ENCODE results near the gene LPIN1.

LPIN1 gene

GRCh38 chr2:11746376-11746806, at the start of gene LPIN1:
LPIN1 (plus strand) TSS chr2:11746632; CDS start chr2:11765542, 18,910 bp downstream.
- peak; percentile 96 for DNase-seq (ENCODE audit: low read depth, low spot score)

- DNase-seq (ENCODE audit: low read depth, low spot score), result no peak
Measured at GRCh38 chr2:11696736-11697102, 49.7 kb upstream of the LPIN1 start.

- DNase-seq (ENCODE audit: low read depth, low spot score), result peak; percentile 78
Measured at GRCh38 chr2:11697103-11697871, 49.1 kb upstream of the LPIN1 start.

GRCh38 chr2:11698009-11698922, 48.2 kb upstream of the LPIN1 start:
- peak; percentile 44 for DNase-seq (ENCODE audit: low read depth, low spot score)

- DNase-seq (ENCODE audit: low read depth, low spot score), result no peak
Measured at GRCh38 chr2:11699686-11700670, 46.5 kb upstream of the LPIN1 start.

- no peak for DNase-seq (ENCODE audit: low read depth, low spot score)
Measured at GRCh38 chr2:11701206-11701605, 45.2 kb upstream of the LPIN1 start.

- no peak for DNase-seq (ENCODE audit: low read depth, low spot score)
Measured at GRCh38 chr2:11701751-11702301, 44.6 kb upstream of the LPIN1 start.

- no peak for DNase-seq (ENCODE audit: low read depth, low spot score)
Measured at GRCh38 chr2:11702946-11703345, 43.5 kb upstream of the LPIN1 start.

- DNase-seq (ENCODE audit: low read depth, low spot score), result peak; percentile 39
Measured at GRCh38 chr2:11703700-11704099, 42.7 kb upstream of the LPIN1 start.

- no peak for DNase-seq (ENCODE audit: low read depth, low spot score)
Measured at GRCh38 chr2:11705063-11705462, 41.4 kb upstream of the LPIN1 start.

GRCh38 chr2:11705711-11706110, 40.7 kb upstream of the LPIN1 start:
- no peak for DNase-seq (ENCODE audit: low read depth, low spot score)

GRCh38 chr2:11708106-11708505, 38.3 kb upstream of the LPIN1 start:
- DNase-seq (ENCODE audit: low read depth, low spot score), result peak; percentile 43

- no peak for DNase-seq (ENCODE audit: low read depth, low spot score)
Measured at GRCh38 chr2:11709293-11709692, 37.1 kb upstream of the LPIN1 start.

- peak; percentile 93 for DNase-seq (ENCODE audit: low read depth, low spot score)
Measured at GRCh38 chr2:11710210-11710609, 36.2 kb upstream of the LPIN1 start.

- DNase-seq (ENCODE audit: low read depth, low spot score), result peak; percentile 78
Measured at GRCh38 chr2:11710632-11711353, 35.6 kb upstream of the LPIN1 start.

GRCh38 chr2:11711354-11711716, 35.1 kb upstream of the LPIN1 start:
- no peak for DNase-seq (ENCODE audit: low read depth, low spot score)

GRCh38 chr2:11711751-11712150, 34.7 kb upstream of the LPIN1 start:
- no peak for DNase-seq (ENCODE audit: low read depth, low spot score)

- no peak for DNase-seq (ENCODE audit: low read depth, low spot score)
Measured at GRCh38 chr2:11712866-11713265, 33.6 kb upstream of the LPIN1 start.

- no peak for DNase-seq (ENCODE audit: low read depth, low spot score)
Measured at GRCh38 chr2:11713815-11714214, 32.6 kb upstream of the LPIN1 start.

GRCh38 chr2:11715987-11716652, 30.3 kb upstream of the LPIN1 start:
- DNase-seq (ENCODE audit: low read depth, low spot score), result no peak

Measured in astrocyte of the hippocampus (primary cell).